Endothelial cell of umbilical vein (primary cell): ENCODE measurements around the gene RRM2.

ENCODE experiments used
- CTCF ChIP-seq, 2 donors: IDR thresholded peaks; 1 replicate in 1 of 2; 2 replicates in 1 of 2; pipeline ENCODE4 v1.5.1; 2011; ENCODE audit warnings: low read length in 2 of 2, mild to moderate bottlenecking in 2 of 2, moderate library complexity in 2 of 2, control low read depth in 1 of 2, inconsistent platforms in 1 of 2, low read depth in 1 of 2; ENCODE audit not compliant: insufficient read depth in 1 of 2; ENCODE audit errors: extremely low read depth in 1 of 2
- EZH2 ChIP-seq: IDR thresholded peaks from 2 replicates; pipeline ENCODE4 v1.6.1; 2012; ENCODE audit warnings: borderline replicate concordance, low read depth, mild to moderate bottlenecking, moderate library complexity, low read length, inconsistent platforms; ENCODE audit not compliant: severe bottlenecking
- JUN ChIP-seq: IDR thresholded peaks from 2 replicates; pipeline ENCODE4 v1.6.1; 2011; ENCODE audit warnings: borderline replicate concordance, low read depth; ENCODE audit not compliant: insufficient read length, insufficient read depth
- POLR2AphosphoS5 ChIP-seq: IDR thresholded peaks from 2 replicates; pipeline ENCODE4 v1.6.1; 2012; ENCODE audit warnings: low read depth, mild to moderate bottlenecking, control low read depth, low read length, moderate library complexity; ENCODE audit not compliant: insufficient read depth
- TF ChIP-seq, protein P1 (sequence below): IDR thresholded peaks from 2 replicates; pipeline ENCODE4 v1.6.1; 2011; ENCODE audit not compliant: insufficient read depth, insufficient read length

- TF ChIP-seq CTCF (IDR thresholded peaks at IDR 0.05; ENCODE audit: extremely low read depth in 1 of 2, insufficient read depth in 1 of 2, low read depth in 1 of 2, low read length in 2 of 2) (no peak), EZH2 (no peak), JUN (no peak), POLR2AphosphoS5 (no peak)
- TF ChIP-seq, protein P1, sequence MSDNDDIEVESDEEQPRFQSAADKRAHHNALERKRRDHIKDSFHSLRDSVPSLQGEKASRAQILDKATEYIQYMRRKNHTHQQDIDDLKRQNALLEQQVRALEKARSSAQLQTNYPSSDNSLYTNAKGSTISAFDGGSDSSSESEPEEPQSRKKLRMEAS, result no peak
Measured at GRCh38 chr2:10087360-10087759, 35.2 kb upstream of the RRM2 start.
